22Rv1 (cell line): ENCODE results near the gene PKIB.

Experiments used
- ZFX ChIP-seq: fragments of 450-650 bp; IDR thresholded peaks from 2 replicates; pipeline ENCODE4 v1.6.1; 2017; ENCODE audit warnings: antibody characterized with exemption, borderline replicate concordance
- TF ChIP-seq, protein P1 (sequence below): fragments of 450-650 bp; IDR thresholded peaks from 2 replicates; pipeline ENCODE4 v1.5.1; 2017; ENCODE audit warnings: mild to moderate bottlenecking

DNA sequence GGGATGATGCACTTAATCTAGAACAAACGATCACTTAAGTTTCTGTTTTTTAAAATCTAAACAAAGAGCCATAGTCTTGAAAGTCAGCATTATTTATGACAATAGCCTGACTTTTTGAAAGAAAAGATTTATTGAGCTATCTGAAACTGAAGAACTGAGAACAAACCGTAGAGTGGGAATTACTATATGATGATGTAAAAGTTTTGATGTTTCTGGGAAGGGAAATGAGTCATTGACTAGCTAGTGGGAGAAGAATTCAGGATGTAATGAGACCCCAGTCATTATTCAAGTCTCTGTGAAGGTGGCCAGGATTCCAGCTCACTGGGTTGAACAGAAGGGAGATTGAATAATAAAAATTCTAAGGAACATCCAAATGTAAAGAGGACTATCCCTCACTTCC is 85.9 kb downstream of the PKIB start:
- no peak for TF ChIP-seq ZFX
- TF ChIP-seq, protein P1, sequence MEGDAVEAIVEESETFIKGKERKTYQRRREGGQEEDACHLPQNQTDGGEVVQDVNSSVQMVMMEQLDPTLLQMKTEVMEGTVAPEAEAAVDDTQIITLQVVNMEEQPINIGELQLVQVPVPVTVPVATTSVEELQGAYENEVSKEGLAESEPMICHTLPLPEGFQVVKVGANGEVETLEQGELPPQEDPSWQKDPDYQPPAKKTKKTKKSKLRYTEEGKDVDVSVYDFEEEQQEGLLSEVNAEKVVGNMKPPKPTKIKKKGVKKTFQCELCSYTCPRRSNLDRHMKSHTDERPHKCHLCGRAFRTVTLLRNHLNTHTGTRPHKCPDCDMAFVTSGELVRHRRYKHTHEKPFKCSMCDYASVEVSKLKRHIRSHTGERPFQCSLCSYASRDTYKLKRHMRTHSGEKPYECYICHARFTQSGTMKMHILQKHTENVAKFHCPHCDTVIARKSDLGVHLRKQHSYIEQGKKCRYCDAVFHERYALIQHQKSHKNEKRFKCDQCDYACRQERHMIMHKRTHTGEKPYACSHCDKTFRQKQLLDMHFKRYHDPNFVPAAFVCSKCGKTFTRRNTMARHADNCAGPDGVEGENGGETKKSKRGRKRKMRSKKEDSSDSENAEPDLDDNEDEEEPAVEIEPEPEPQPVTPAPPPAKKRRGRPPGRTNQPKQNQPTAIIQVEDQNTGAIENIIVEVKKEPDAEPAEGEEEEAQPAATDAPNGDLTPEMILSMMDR: no peak
